Activated CD4-positive, alpha-beta T cell treated with anti-CD3 and anti-CD28 coated beads for 1 hour (primary cell): ENCODE measurements around the gene PRKN.

Experiments used
- DNase-seq: peaks from one replicate; pipeline ENCODE4 v3.0.0-alpha.2; 2020

Gene PRKN

GRCh38 chr6:161744211-161745067 is 983.1 kb downstream of the PRKN start:
- DNase-seq = no peak

- no peak for DNase-seq
Observed at GRCh38 chr6:161743509-161744178, 983.9 kb downstream of the PRKN start.

- DNase-seq = no peak
Observed at GRCh38 chr6:161740486-161740885, 987.1 kb downstream of the PRKN start.

GRCh38 chr6:161736781-161737292 is 990.7 kb downstream of the PRKN start:
- no peak for DNase-seq

- no peak for DNase-seq
Observed at GRCh38 chr6:161736326-161736725, 991.2 kb downstream of the PRKN start.

GRCh38 chr6:161732594-161732993 is 995.0 kb downstream of the PRKN start:
- no peak for DNase-seq

- no peak for DNase-seq
Observed at GRCh38 chr6:161727083-161727833, 1000.3 kb downstream of the PRKN start.

- DNase-seq = no peak
Observed at GRCh38 chr6:161722394-161722793, 1005.2 kb downstream of the PRKN start.

- DNase-seq = no peak
Observed at GRCh38 chr6:161721511-161721910, 1006.1 kb downstream of the PRKN start.

GRCh38 chr6:161716176-161716575 is 1011.4 kb downstream of the PRKN start:
- no peak for DNase-seq

- no peak for DNase-seq
Observed at GRCh38 chr6:161711938-161712337, 1015.6 kb downstream of the PRKN start.

GRCh38 chr6:161711515-161711914 is 1016.1 kb downstream of the PRKN start:
- DNase-seq = no peak

- DNase-seq = no peak
Observed at GRCh38 chr6:161710698-161711097, 1016.9 kb downstream of the PRKN start.

- no peak for DNase-seq
Observed at GRCh38 chr6:161701056-161701455, 1026.5 kb downstream of the PRKN start.

- DNase-seq = no peak
Observed at GRCh38 chr6:161696801-161697200, 1030.8 kb downstream of the PRKN start.

GRCh38 chr6:161694995-161695394 is 1032.6 kb downstream of the PRKN start:
- no peak for DNase-seq

- no peak for DNase-seq
Observed at GRCh38 chr6:161686655-161687054, 1040.9 kb downstream of the PRKN start.

- DNase-seq = no peak
Observed at GRCh38 chr6:161684731-161685475, 1042.7 kb downstream of the PRKN start.

GRCh38 chr6:161683400-161683799 is 1044.2 kb downstream of the PRKN start:
- no peak for DNase-seq

- DNase-seq = no peak
Observed at GRCh38 chr6:161682982-161683381, 1044.6 kb downstream of the PRKN start.

- no peak for DNase-seq
Observed at GRCh38 chr6:161679980-161680538, 1047.5 kb downstream of the PRKN start.

GRCh38 chr6:161677188-161677587 is 1050.4 kb downstream of the PRKN start:
- DNase-seq = no peak
